ENCODE measurements around the gene PSMD9. TPM values are rescaled to one million over a fixed set of nuclear protein-coding genes. Genes with fewer than 3 reads are reported as not detected.

PSMD9 gene
- total RNA-seq: 10 to 100 TPM; 68.2 to 73.3 TPM

- under 1% methylated on average over 41 of the region's 67 CpGs for WGBS
- no peaks in the 10 kb centered on the region for H3K27me3 ChIP-seq (replicated peaks; ENCODE audit: insufficient read depth)
- H3K9me3 ChIP-seq: no peaks in the 10 kb centered on the region
- intact Hi-C loops (cut with DNase I): loop anchor here (2.0 to 5.0 kb wide), 3 partner anchors 76 to 191 kb away; no protein-coding TSS in a partner anchor
- peak within 1 kb of the TSS; percentile 94 to 95 for H3K27ac ChIP-seq
- peak within 1 kb of the TSS; percentile 68 to 82 for H3K4me3 ChIP-seq
- peaks cover 11% of the 10 kb centered on the region for H3K4me1 ChIP-seq (replicated peaks)
- peak; percentile 95 for DNase-seq (ENCODE audit: low spot score)
- TF ChIP-seq CTCF (IDR thresholded peaks at IDR 0.05): peak; percentile 43 to 78 (median 59)
- peak; percentile 75 for TF ChIP-seq POLR2A (IDR thresholded peaks at IDR 0.05)
- TF ChIP-seq POLR2AphosphoS5 (IDR thresholded peaks at IDR 0.05): peak; percentile 97
- H3K36me3 ChIP-seq: no peaks in the 10 kb centered on the region
Measured at GRCh38 chr12:121888478-121889273, at the start of gene PSMD9. Gene PSMD9, plus strand, starts transcription at chr12:121888790. Its CDS starts 67 bp downstream, at chr12:121888857.

GRCh38 chr12:121839106-121839992 lies 49.2 kb upstream of the PSMD9 start:
- Histone ChIP-seq H3K27me3 (replicated peaks; ENCODE audit: insufficient read depth) (no peaks in the 10 kb centered on the region), H3K9me3 (no peaks in the 10 kb centered on the region), H3K4me1 (replicated peaks) (peaks cover 3% of the 10 kb centered on the region), H3K36me3 (no peaks in the 10 kb centered on the region), H3K27ac (peak overlapping the region; percentile 78 to 85), H3K4me3 (peak overlapping the region; percentile 37 to 44)
- intact Hi-C loops (cut with DNase I): no loop called here
- TF ChIP-seq CTCF (IDR thresholded peaks at IDR 0.05): peak in 3 of 4 experiments; percentile 23 to 64 (median 53)
- TF ChIP-seq POLR2AphosphoS5 (IDR thresholded peaks at IDR 0.05): peak; percentile 93
- peak; percentile 51 for TF ChIP-seq POLR2A (IDR thresholded peaks at IDR 0.05)
- DNase-seq (ENCODE audit: low spot score): peak; percentile 100
- 13% methylated on average over 52 of the region's 53 CpGs for WGBS

GRCh38 chr12:121839993-121840761 lies 48.4 kb upstream of the PSMD9 start:
- 78% methylated on average over 24 of the region's 24 CpGs for WGBS
- H3K4me3 ChIP-seq: peak overlapping the region; percentile 37 to 44
- DNase-seq (ENCODE audit: low spot score): no peak
- no peaks in the 10 kb centered on the region for H3K27me3 ChIP-seq (replicated peaks; ENCODE audit: insufficient read depth)
- TF ChIP-seq POLR2AphosphoS5 (IDR thresholded peaks at IDR 0.05) (no peak), POLR2A (IDR thresholded peaks at IDR 0.05) (no peak), CTCF (IDR thresholded peaks at IDR 0.05) (no peak)
- intact Hi-C loops (cut with DNase I): no loop called here
- no peaks in the 10 kb centered on the region for H3K9me3 ChIP-seq
- H3K36me3 ChIP-seq: no peaks in the 10 kb centered on the region
- H3K27ac ChIP-seq: peak overlapping the region; percentile 78 to 85
- H3K4me1 ChIP-seq (replicated peaks): peaks cover 3% of the 10 kb centered on the region

GRCh38 chr12:121843236-121843982 lies 45.2 kb upstream of the PSMD9 start:
- Histone ChIP-seq H3K9me3 (no peaks in the 10 kb centered on the region), H3K27ac (no peak overlapping the region), H3K36me3 (no peaks in the 10 kb centered on the region), H3K4me3 (no peak overlapping the region), H3K27me3 (replicated peaks; ENCODE audit: insufficient read depth) (no peaks in the 10 kb centered on the region), H3K4me1 (replicated peaks) (peaks cover 3% of the 10 kb centered on the region)
- TF ChIP-seq POLR2A (IDR thresholded peaks at IDR 0.05) (no peak), POLR2AphosphoS5 (IDR thresholded peaks at IDR 0.05) (no peak), CTCF (IDR thresholded peaks at IDR 0.05) (no peak)
- intact Hi-C loops (cut with DNase I): no loop called here
- no peak for DNase-seq (ENCODE audit: low spot score)
- 68% methylated on average over 13 of the region's 13 CpGs for WGBS
